Naive B cell (primary cell): ENCODE data around the gene ADGRV1. TPM values are rescaled to one million over a fixed set of nuclear protein-coding genes. Genes with fewer than 3 reads are reported as not detected.
"Not testable (repeated sequence)": the region's sequence is repeated elsewhere in the genome, so short reads cannot be mapped to it uniquely, and the experiment has no call there.

Experiments
- ATAC-seq, 2 donors: fragments of 150-1000 bp; cut with Tn5 transposase; 2 replicates each; pipeline ENCODE4 v1.10.0; 2021; ENCODE audit warnings: low read depth in 2 of 2, mild to moderate bottlenecking in 2 of 2, moderate library complexity in 2 of 2
- DNase-seq: peaks from one replicate; pipeline ENCODE4 v3.0.0; 2022
- H3K27ac Mint-ChIP-seq, 6 donors: one replicate each; pipeline ENCODE4 v1.8.0; 2020 to 2022; ENCODE audit warnings: mild to moderate bottlenecking in 6 of 6, mixed read lengths in 6 of 6, moderate library complexity in 5 of 6, inconsistent platforms in 2 of 6
- H3K27me3 Mint-ChIP-seq, 3 donors: one replicate each; pipeline ENCODE4 v1.8.0; 2021 to 2022; ENCODE audit warnings: mixed read lengths in 3 of 3, mild to moderate bottlenecking in 1 of 3
- H3K36me3 Mint-ChIP-seq, 2 donors: one replicate each; pipeline ENCODE4 v1.8.0; 2020 to 2022; ENCODE audit warnings: mixed read lengths in 2 of 2, inconsistent platforms in 1 of 2, mild to moderate bottlenecking in 1 of 2
- H3K4me1 Mint-ChIP-seq, 3 donors: one replicate each; pipeline ENCODE4 v1.8.0; 2020 to 2022; ENCODE audit warnings: mixed read lengths in 3 of 3, inconsistent platforms in 1 of 3, mild to moderate bottlenecking in 1 of 3, moderate library complexity in 1 of 3
- H3K4me3 Mint-ChIP-seq, 8 donors: one replicate each; pipeline ENCODE4 v1.8.0; 2020 to 2022; ENCODE audit warnings: mild to moderate bottlenecking in 8 of 8, mixed read lengths in 8 of 8, moderate library complexity in 8 of 8, inconsistent platforms in 2 of 8
- H3K9me3 Mint-ChIP-seq, 7 donors: one replicate each; pipeline ENCODE4 v1.8.0; 2020 to 2022; ENCODE audit warnings: mixed read lengths in 7 of 7, mild to moderate bottlenecking in 5 of 7, inconsistent platforms in 2 of 7, moderate library complexity in 1 of 7
- polyA plus RNA-seq, 6 donors: library from polyadenylated mRNA; unstranded; fragments of 300-500 nt; fragmentation: Illumina TruSeq; gene quantifications; one replicate each; pipeline ENCODE4 v1.2.3, GENCODE V29; 2021; ENCODE audit warnings: low read depth in 6 of 6

ADGRV1 gene
- polyA plus RNA-seq, 6 donors from 2014 or later = 0.62 TPM; not detected in 5

DNA sequence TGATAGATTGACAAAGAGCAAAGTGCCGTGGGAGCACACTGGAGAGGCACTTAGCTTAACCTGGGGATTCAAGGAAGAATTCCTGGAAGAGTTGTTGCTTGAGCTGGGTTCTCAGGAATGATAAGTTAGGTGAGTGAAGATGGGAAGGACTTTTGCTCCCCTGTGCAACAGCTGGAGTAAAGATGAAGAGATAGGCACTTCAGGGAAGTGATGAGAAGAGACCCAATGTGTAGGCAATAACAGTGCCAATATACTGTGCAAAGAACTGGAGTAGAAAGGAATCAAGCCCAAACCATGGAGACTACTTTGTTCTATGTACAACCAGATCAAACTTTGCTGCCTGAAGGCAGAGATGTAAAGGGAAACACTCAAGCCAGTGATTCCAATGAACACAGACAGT is 92.2 kb downstream of the ADGRV1 start:
- Mint-ChIP-seq H3K4me3 (no peak overlapping the region), H3K27ac (no peak overlapping the region), H3K4me1 (no peaks in the 10 kb centered on the region)

GRCh38 chr5:90654215-90654614 is 95.6 kb downstream of the ADGRV1 start:
- no peak for ATAC-seq
- Mint-ChIP-seq H3K4me1 (no peaks in the 10 kb centered on the region), H3K4me3 (no peak overlapping the region), H3K27ac (no peak overlapping the region), H3K27me3 (peaks cover 0 to 8% (median 8%) of the 10 kb centered on the region in 3 donors), H3K36me3 (no peaks in the 10 kb centered on the region), H3K9me3 (no peaks in the 10 kb centered on the region)
- no peak for DNase-seq

More for the DNA sequence above, 92.2 kb downstream of the ADGRV1 start:
- no peak for DNase-seq
- ATAC-seq = no peak
- H3K36me3 Mint-ChIP-seq = no peaks in the 10 kb centered on the region
- peaks cover 0 to 8% (median 8%) of the 10 kb centered on the region in 3 donors for H3K27me3 Mint-ChIP-seq
- H3K9me3 Mint-ChIP-seq = no peaks in the 10 kb centered on the region

- Mint-ChIP-seq H3K4me1 (no peaks in the 10 kb centered on the region), H3K36me3 (no peaks in the 10 kb centered on the region), H3K9me3 (peaks cover 0 to 2% (median 0%) of the 10 kb centered on the region in 7 donors), H3K27me3 (peaks cover 0 to 8% (median 8%) of the 10 kb centered on the region in 3 donors), H3K27ac (no peak overlapping the region), H3K4me3 (no peak overlapping the region)
- DNase-seq = no peak
- no peak for ATAC-seq
Observed at GRCh38 chr5:90655423-90655822, 96.8 kb downstream of the ADGRV1 start.

- H3K27me3 Mint-ChIP-seq = peaks cover 0 to 8% (median 4%) of the 10 kb centered on the region in 3 donors
Observed at GRCh38 chr5:90657030-90657429, 98.4 kb downstream of the ADGRV1 start.

GRCh38 chr5:90657788-90658187 is 99.2 kb downstream of the ADGRV1 start:
- Mint-ChIP-seq H3K4me1 (no peaks in the 10 kb centered on the region), H3K36me3 (no peaks in the 10 kb centered on the region), H3K9me3 (peaks cover 0 to 4% (median 0%) of the 10 kb centered on the region in 7 donors), H3K4me3 (no peak overlapping the region), H3K27me3 (peaks cover 0 to 8% (median 4%) of the 10 kb centered on the region in 3 donors), H3K27ac (no peak overlapping the region)
- ATAC-seq (no peak), DNase-seq (no peak)

More at GRCh38 chr5:90657030-90657429, 98.4 kb downstream of the ADGRV1 start:
- Mint-ChIP-seq H3K27ac (no peak overlapping the region), H3K9me3 (peaks cover 0 to 2% (median 0%) of the 10 kb centered on the region in 7 donors), H3K4me1 (no peaks in the 10 kb centered on the region), H3K36me3 (no peaks in the 10 kb centered on the region), H3K4me3 (no peak overlapping the region)
- DNase-seq (no peak), ATAC-seq (no peak)

GRCh38 chr5:90658620-90659019 is 100.0 kb downstream of the ADGRV1 start:
- Mint-ChIP-seq H3K36me3 (no peaks in the 10 kb centered on the region), H3K27ac (no peak overlapping the region), H3K9me3 (peaks cover 0 to 4% (median 0%) of the 10 kb centered on the region in 7 donors), H3K27me3 (peaks cover 0 to 8% (median 4%) of the 10 kb centered on the region in 3 donors), H3K4me1 (no peaks in the 10 kb centered on the region), H3K4me3 (no peak overlapping the region)
- ATAC-seq = no peak
- DNase-seq = no peak

DNA sequence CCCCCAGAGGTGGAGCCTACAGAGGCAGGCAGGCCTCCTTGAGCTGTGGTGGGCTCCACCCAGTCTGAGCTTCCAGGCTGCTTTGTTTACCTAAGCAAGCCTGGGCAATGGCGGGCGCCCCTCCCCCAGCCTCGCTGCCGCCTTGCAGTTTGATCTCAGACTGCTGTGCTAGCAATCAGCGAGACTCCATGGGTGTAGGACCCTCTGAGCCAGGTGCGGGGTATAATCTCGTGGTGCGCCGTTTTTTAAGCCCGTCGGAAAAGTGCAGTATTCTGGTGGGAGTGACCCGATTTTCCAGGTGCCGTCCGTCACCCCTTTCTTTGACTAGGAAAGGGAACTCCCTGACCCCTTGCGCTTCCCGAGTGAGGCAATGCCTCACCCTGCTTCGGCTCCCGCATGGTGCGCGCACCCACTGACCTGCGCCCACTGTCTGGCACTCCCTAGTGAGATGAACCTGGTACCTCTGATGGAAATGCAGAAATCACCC is 109.5 kb downstream of the ADGRV1 start:
- DNase-seq, H3K27ac Mint-ChIP-seq, H3K4me3 Mint-ChIP-seq, ATAC-seq, H3K36me3 Mint-ChIP-seq, H3K27me3 Mint-ChIP-seq, H3K4me1 Mint-ChIP-seq, H3K9me3 Mint-ChIP-seq: not testable (repeated sequence)

- no peak for ATAC-seq
- DNase-seq = no peak
- Mint-ChIP-seq H3K4me1 (no peaks in the 10 kb centered on the region), H3K4me3 (no peak overlapping the region), H3K36me3 (no peaks in the 10 kb centered on the region), H3K27ac (no peak overlapping the region), H3K27me3 (no peaks in the 10 kb centered on the region), H3K9me3 (peaks cover 0 to 2% (median 0%) of the 10 kb centered on the region in 7 donors)
Observed at GRCh38 chr5:90675222-90675621, 116.6 kb downstream of the ADGRV1 start.

DNA sequence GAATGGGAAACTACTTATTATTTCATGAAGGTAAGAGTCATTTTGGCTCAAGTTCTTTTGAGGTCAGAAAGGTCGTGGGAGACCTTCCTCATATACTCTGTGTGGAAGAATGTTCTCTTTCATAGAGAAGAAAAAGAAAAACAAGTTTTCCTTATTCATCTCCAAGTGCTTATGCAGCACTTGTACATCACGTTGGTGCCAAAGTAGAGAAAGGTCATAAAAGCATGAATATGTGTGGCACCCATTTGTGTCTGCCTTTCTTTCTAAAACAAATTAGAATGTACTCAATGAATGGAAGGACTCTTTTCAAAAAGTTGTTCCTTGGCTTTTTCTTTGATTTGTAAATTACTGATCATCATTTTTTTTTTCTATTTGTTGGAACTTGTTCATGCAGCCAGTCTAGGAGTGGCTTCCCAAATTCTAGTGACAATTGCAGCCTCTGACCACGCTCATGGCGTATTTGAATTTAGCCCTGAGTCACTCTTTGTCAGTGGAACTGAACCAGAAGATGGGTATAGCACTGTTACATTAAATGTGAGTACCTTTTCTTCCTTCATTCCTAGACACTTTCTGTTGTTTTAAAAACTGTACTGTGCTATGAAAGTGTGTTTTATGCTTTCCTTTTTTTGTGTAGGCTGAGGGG is 122.4 kb downstream of the ADGRV1 start:
- Mint-ChIP-seq H3K36me3 (no peaks in the 10 kb centered on the region), H3K4me3 (no peak overlapping the region), H3K4me1 (no peaks in the 10 kb centered on the region), H3K27me3 (no peaks in the 10 kb centered on the region), H3K27ac (no peak overlapping the region), H3K9me3 (peaks cover 0 to 5% (median 0%) of the 10 kb centered on the region in 7 donors)
- no peak for ATAC-seq
- DNase-seq = no peak

- H3K36me3 Mint-ChIP-seq = no peaks in the 10 kb centered on the region
- no peak overlapping the region for H3K4me3 Mint-ChIP-seq
- no peaks in the 10 kb centered on the region for H3K27me3 Mint-ChIP-seq
- no peak overlapping the region for H3K27ac Mint-ChIP-seq
- ATAC-seq (no peak), DNase-seq (no peak)
- H3K4me1 Mint-ChIP-seq = no peaks in the 10 kb centered on the region
- H3K9me3 Mint-ChIP-seq = peaks cover 0 to 7% (median 0%) of the 10 kb centered on the region in 7 donors
Observed at GRCh38 chr5:90682278-90682677, 123.7 kb downstream of the ADGRV1 start.

DNA sequence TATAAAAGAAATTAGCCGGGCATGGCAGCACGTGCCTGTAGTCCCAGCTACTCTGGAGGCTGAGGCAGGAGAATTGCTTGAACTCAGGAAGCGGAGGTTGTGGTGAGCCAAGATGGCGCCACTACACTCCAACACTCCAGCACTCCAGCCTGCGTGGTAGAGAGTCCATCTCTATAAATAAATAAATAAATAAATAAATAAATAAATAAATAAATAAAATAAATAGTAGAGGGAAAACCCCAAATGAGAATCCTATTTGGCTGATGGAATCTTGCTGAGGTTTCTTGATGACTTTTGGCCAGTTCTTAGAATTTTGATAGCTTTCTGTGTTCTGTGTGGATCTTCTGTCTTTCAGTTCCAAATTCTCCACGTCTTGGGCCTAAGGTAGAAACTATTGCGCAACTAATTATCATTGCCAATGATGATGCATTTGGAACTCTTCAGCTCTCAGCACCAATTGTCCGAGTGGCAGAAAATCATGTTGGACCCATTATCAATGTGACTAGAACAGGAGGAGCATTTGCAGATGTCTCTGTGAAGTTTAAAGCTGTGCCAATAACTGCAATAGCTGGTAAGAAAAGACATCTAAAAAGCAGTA is 126.9 kb downstream of the ADGRV1 start:
- no peak for DNase-seq
- Mint-ChIP-seq H3K9me3 (peaks cover 0 to 7% (median 3%) of the 10 kb centered on the region in 7 donors), H3K27ac (no peak overlapping the region), H3K27me3 (no peaks in the 10 kb centered on the region), H3K4me3 (no peak overlapping the region), H3K4me1 (no peaks in the 10 kb centered on the region), H3K36me3 (no peaks in the 10 kb centered on the region)
- no peak for ATAC-seq

GRCh38 chr5:90686363-90686762 is 127.8 kb downstream of the ADGRV1 start:
- not testable (repeated sequence) for H3K9me3 Mint-ChIP-seq, H3K36me3 Mint-ChIP-seq, H3K27me3 Mint-ChIP-seq, DNase-seq, H3K27ac Mint-ChIP-seq, ATAC-seq, H3K4me3 Mint-ChIP-seq, H3K4me1 Mint-ChIP-seq

- not testable (repeated sequence) for H3K9me3 Mint-ChIP-seq, H3K4me3 Mint-ChIP-seq, ATAC-seq, DNase-seq, H3K27ac Mint-ChIP-seq, H3K27me3 Mint-ChIP-seq, H3K4me1 Mint-ChIP-seq, H3K36me3 Mint-ChIP-seq
Observed at GRCh38 chr5:90687458-90687857, 128.9 kb downstream of the ADGRV1 start.

DNA sequence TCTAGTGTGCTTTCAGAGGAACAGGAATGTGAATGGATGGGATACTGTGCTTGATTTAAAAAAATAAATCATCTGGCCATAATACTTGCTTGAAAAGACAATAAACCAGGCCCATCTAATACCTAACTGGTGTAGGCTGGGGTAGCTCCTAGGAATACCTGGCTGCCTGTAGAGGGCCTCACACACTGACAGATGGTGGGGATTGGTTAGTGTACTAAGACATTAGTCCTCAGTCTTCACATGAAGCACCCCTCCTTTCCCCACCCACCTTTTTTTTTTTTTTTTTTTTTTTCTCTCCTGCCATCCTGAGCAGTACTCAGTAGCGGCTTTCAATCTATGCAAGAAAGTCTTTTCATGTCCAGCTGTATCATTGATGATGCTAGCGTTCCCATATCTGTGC is 130.5 kb downstream of the ADGRV1 start:
- Mint-ChIP-seq H3K36me3 (no peaks in the 10 kb centered on the region), H3K27ac (no peak overlapping the region), H3K4me3 (no peak overlapping the region), H3K27me3 (no peaks in the 10 kb centered on the region), H3K4me1 (no peaks in the 10 kb centered on the region), H3K9me3 (peaks cover 0 to 7% (median 3%) of the 10 kb centered on the region in 7 donors)
- ATAC-seq (no peak), DNase-seq (no peak)
